HepG2 (cell line): Measurements from ENCODE around the gene FBXO30. TPM values are rescaled to one million over a fixed set of nuclear protein-coding genes. Genes with fewer than 3 reads are reported as not detected.
A peak's percentile ranks its signal among the peaks of the same experiment; 100 is the strongest.

Source experiments
- DMAP1 ChIP-seq: IDR thresholded peaks from 2 replicates; pipeline ENCODE4 v1.6.1; 2016
- DNMT1 ChIP-seq: sonication (generic); formaldehyde crosslinking; IDR thresholded peaks from 2 replicates; pipeline ENCODE4 v1.5.1; 2020; ENCODE audit warnings: mild to moderate bottlenecking, missing genetic modification reagents
- E2F5 ChIP-seq: sonication (generic); formaldehyde crosslinking; conservative IDR thresholded peaks from 2 replicates; pipeline ENCODE4 v1.4.0; 2020; ENCODE audit warnings: missing genetic modification reagents
- FOSL1 ChIP-seq: sonication (generic); formaldehyde crosslinking; IDR thresholded peaks from 2 replicates; pipeline ENCODE4 v1.9.0; 2021; ENCODE audit warnings: missing genetic modification reagents, borderline replicate concordance
- MBD4 ChIP-seq: IDR thresholded peaks from 2 replicates; pipeline ENCODE4 v1.6.1; 2012; ENCODE audit warnings: low read length, inconsistent platforms, borderline replicate concordance
- MED1 ChIP-seq: sonication (generic); formaldehyde crosslinking; IDR thresholded peaks from 2 replicates; pipeline ENCODE4 v1.4.0; 2020; ENCODE audit warnings: missing genetic modification reagents
- MED13 ChIP-seq: sonication (generic); formaldehyde crosslinking; IDR thresholded peaks from 2 replicates; pipeline ENCODE4 v1.5.0; 2020; ENCODE audit warnings: missing genetic modification reagents
- MEIS1 ChIP-seq: sonication (generic); formaldehyde crosslinking; IDR thresholded peaks from 2 replicates; pipeline ENCODE4 v1.9.0; 2021; ENCODE audit warnings: mild to moderate bottlenecking, missing genetic modification reagents, moderate library complexity, borderline replicate concordance
- TOPORS ChIP-seq: sonication (generic); formaldehyde crosslinking; IDR thresholded peaks from 2 replicates; pipeline ENCODE4 v1.8.0; 2023; ENCODE audit warnings: mild to moderate bottlenecking, missing genetic modification reagents
- U2AF2 ChIP-seq: fragments of 200-400 bp; formaldehyde crosslinking; IDR thresholded peaks from 2 replicates; pipeline ENCODE4 v1.6.1; 2017; ENCODE audit warnings: low read depth, mild to moderate bottlenecking, low read length
- ZBTB21 ChIP-seq: sonication (generic); formaldehyde crosslinking; IDR thresholded peaks from 2 replicates; pipeline ENCODE4 v1.4.0; 2020; ENCODE audit warnings: missing genetic modification reagents
- ZHX1 ChIP-seq: sonication (generic); formaldehyde crosslinking; IDR thresholded peaks from 2 replicates; pipeline ENCODE4 v1.8.1; 2022; ENCODE audit warnings: low read depth, mild to moderate bottlenecking, missing genetic modification reagents
- ZNF225 ChIP-seq: sonication (generic); formaldehyde crosslinking; IDR thresholded peaks from 2 replicates; pipeline ENCODE4 v1.4.0; 2020; ENCODE audit warnings: mild to moderate bottlenecking, missing genetic modification reagents
- ZNF546 ChIP-seq: sonication (generic); formaldehyde crosslinking; conservative IDR thresholded peaks from 2 replicates; pipeline ENCODE4 v1.8.1; 2023; ENCODE audit warnings: mild to moderate bottlenecking, missing genetic modification reagents
- ZNF570 ChIP-seq: sonication (generic); formaldehyde crosslinking; IDR thresholded peaks from 2 replicates; pipeline ENCODE4 v1.4.0; 2020; ENCODE audit warnings: mild to moderate bottlenecking, missing genetic modification reagents, borderline replicate concordance
- ZNF572 ChIP-seq: sonication (generic); formaldehyde crosslinking; IDR thresholded peaks from 2 replicates; pipeline ENCODE4 v1.5.1; 2020; ENCODE audit warnings: mild to moderate bottlenecking, missing genetic modification reagents
- ZNF598 ChIP-seq: sonication (generic); formaldehyde crosslinking; IDR thresholded peaks from 2 replicates; pipeline ENCODE4 v1.5.1; 2020; ENCODE audit warnings: mild to moderate bottlenecking, missing genetic modification reagents, borderline replicate concordance
- ZNF761 ChIP-seq: sonication (generic); formaldehyde crosslinking; conservative IDR thresholded peaks from 2 replicates; pipeline ENCODE4 v1.4.0; 2020; ENCODE audit warnings: mild to moderate bottlenecking, missing genetic modification reagents
- polyA plus RNA-seq, 8 experiments: library from polyadenylated mRNA; depleted of rRNA in 3 of 8; stranded (reverse) in 7 of 8; unstranded in 1 of 8; fragments of >200 nt; fragmentation: Illumina TruSeq in 4 of 8; extraction: Trizol in 4 of 8; gene quantifications; 2 replicates each; pipeline versions ENCODE4 v1.2.1 to v1.2.3, GENCODE V29; 2011 to 2016; ENCODE audit warnings: low read depth in 4 of 8, missing spikeins in 1 of 8, mixed read lengths in 1 of 8; ENCODE audit not compliant: insufficient read depth in 1 of 8
- total RNA-seq, 5 experiments: library from RNA; depleted of rRNA; stranded (reverse); fragments of >200 nt; fragmentation: Illumina TruSeq; extraction: Trizol; gene quantifications; 2 replicates each; pipeline ENCODE4 v1.2.3, GENCODE V29; 2016; ENCODE audit warnings: low read depth in 1 of 5
- TF ChIP-seq, protein P1 (sequence below): sonication (generic); formaldehyde crosslinking; conservative IDR thresholded peaks from 2 replicates; pipeline ENCODE4 v1.4.0; 2020; ENCODE audit warnings: missing genetic modification reagents
- TF ChIP-seq, protein P2 (sequence below): sonication (generic); formaldehyde crosslinking; conservative IDR thresholded peaks from 2 replicates; pipeline ENCODE4 v1.4.0; 2020; ENCODE audit warnings: missing genetic modification reagents
- TF ChIP-seq, protein P3 (sequence below): sonication (generic); formaldehyde crosslinking; IDR thresholded peaks from 2 replicates; pipeline ENCODE4 v1.5.0; 2020; ENCODE audit warnings: missing genetic modification reagents
- TF ChIP-seq, protein P4 (sequence below): sonication (generic); formaldehyde crosslinking; IDR thresholded peaks from 2 replicates; pipeline ENCODE4 v1.5.1; 2020; ENCODE audit warnings: missing genetic modification reagents, mild to moderate bottlenecking, borderline replicate concordance

The FBXO30 gene
- total and polyA plus RNA-seq, 2 of the 13 experiments (the other 11 are each of a cell fraction or from before 2014, with no cell fraction given) = 3.2 to 7.1 TPM

GRCh38 chr6:145814035-145814500, 527 bp downstream of the FBXO30 start (continued):
- 0 out of 2 replicates have a peak, but pooled peaks have one; percentile 87 for TF ChIP-seq ZNF761 (CRISPR knock-in tag)
- TF ChIP-seq MED13 = peak; percentile 79; the same call in 1 of the 2 replicates
- TF ChIP-seq MEIS1 (CRISPR knock-in tag) = no peak; the same call in 1 of the 2 replicates
- TF ChIP-seq MED1 (CRISPR knock-in tag) = peak; percentile 13; the same call in 1 of the 2 replicates
- TF ChIP-seq U2AF2 = no peak
- TF ChIP-seq, protein P1, sequence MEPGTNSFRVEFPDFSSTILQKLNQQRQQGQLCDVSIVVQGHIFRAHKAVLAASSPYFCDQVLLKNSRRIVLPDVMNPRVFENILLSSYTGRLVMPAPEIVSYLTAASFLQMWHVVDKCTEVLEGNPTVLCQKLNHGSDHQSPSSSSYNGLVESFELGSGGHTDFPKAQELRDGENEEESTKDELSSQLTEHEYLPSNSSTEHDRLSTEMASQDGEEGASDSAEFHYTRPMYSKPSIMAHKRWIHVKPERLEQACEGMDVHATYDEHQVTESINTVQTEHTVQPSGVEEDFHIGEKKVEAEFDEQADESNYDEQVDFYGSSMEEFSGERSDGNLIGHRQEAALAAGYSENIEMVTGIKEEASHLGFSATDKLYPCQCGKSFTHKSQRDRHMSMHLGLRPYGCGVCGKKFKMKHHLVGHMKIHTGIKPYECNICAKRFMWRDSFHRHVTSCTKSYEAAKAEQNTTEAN = peak; percentile 83; the same call in 1 of the 2 replicates
- no peak for TF ChIP-seq E2F5 (CRISPR knock-in tag)
- no peak for TF ChIP-seq ZBTB21 (CRISPR knock-in tag)
- TF ChIP-seq, protein P2, sequence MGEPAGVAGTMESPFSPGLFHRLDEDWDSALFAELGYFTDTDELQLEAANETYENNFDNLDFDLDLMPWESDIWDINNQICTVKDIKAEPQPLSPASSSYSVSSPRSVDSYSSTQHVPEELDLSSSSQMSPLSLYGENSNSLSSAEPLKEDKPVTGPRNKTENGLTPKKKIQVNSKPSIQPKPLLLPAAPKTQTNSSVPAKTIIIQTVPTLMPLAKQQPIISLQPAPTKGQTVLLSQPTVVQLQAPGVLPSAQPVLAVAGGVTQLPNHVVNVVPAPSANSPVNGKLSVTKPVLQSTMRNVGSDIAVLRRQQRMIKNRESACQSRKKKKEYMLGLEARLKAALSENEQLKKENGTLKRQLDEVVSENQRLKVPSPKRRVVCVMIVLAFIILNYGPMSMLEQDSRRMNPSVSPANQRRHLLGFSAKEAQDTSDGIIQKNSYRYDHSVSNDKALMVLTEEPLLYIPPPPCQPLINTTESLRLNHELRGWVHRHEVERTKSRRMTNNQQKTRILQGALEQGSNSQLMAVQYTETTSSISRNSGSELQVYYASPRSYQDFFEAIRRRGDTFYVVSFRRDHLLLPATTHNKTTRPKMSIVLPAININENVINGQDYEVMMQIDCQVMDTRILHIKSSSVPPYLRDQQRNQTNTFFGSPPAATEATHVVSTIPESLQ = no peak
- TF ChIP-seq, protein P3, sequence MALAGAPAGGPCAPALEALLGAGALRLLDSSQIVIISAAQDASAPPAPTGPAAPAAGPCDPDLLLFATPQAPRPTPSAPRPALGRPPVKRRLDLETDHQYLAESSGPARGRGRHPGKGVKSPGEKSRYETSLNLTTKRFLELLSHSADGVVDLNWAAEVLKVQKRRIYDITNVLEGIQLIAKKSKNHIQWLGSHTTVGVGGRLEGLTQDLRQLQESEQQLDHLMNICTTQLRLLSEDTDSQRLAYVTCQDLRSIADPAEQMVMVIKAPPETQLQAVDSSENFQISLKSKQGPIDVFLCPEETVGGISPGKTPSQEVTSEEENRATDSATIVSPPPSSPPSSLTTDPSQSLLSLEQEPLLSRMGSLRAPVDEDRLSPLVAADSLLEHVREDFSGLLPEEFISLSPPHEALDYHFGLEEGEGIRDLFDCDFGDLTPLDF (CRISPR knock-in tag) = peak; percentile 29; the same call in 1 of the 2 replicates
- TF ChIP-seq ZNF572 (CRISPR knock-in tag) = no peak
- no peak for TF ChIP-seq MBD4
- TF ChIP-seq ZNF570 = 0 out of 2 replicates have a peak, but pooled peaks have one; percentile 70
- peak; percentile 77; the same call in 1 of the 2 replicates for TF ChIP-seq ZNF225 (CRISPR knock-in tag)
- 0 out of 2 replicates have a peak, but pooled peaks have one; percentile 1 for TF ChIP-seq ZNF598 (CRISPR knock-in tag)
- no peak for TF ChIP-seq FOSL1 (CRISPR knock-in tag)
- TF ChIP-seq DMAP1 (CRISPR knock-in tag) = peak; percentile 42; the same call in 1 of the 2 replicates
- TF ChIP-seq, protein P4, sequence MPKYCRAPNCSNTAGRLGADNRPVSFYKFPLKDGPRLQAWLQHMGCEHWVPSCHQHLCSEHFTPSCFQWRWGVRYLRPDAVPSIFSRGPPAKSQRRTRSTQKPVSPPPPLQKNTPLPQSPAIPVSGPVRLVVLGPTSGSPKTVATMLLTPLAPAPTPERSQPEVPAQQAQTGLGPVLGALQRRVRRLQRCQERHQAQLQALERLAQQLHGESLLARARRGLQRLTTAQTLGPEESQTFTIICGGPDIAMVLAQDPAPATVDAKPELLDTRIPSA (CRISPR knock-in tag) = peak; percentile 51
- TF ChIP-seq ZNF546 (CRISPR knock-in tag) = 0 out of 2 replicates have a peak, but pooled peaks have one; percentile 3
- TF ChIP-seq TOPORS (CRISPR knock-in tag) = no peak
- TF ChIP-seq DNMT1 (CRISPR knock-in tag) = no peak
- TF ChIP-seq ZHX1 (CRISPR knock-in tag) = no peak
